IMR-90 (cell line): ENCODE data around the gene RNU6-9. TPM values are rescaled to one million over a fixed set of nuclear protein-coding genes. Genes with fewer than 3 reads are reported as not detected.

Experiments
- ATAC-seq: fragments of 200-7000 bp; cut with Tn5 transposase; 2 replicates; pipeline ENCODE4 v1.9.1; 2020; ENCODE audit warnings: low read depth, mild to moderate bottlenecking, moderate library complexity
- BruUV-seq: library from RNA; stranded (reverse); fragments of 400-500 nt; replicated peaks from 2 replicates; lab custom pipeline; 2021; lab: Mats Ljungman, UMichigan
- CTCF ChIA-PET: fragments of 300-600 bp; formaldehyde crosslinking; extraction: SDS; loops from one replicate; lab custom pipeline; 2021; ENCODE audit warnings: antibody characterized with exemption; lab: Yijun Ruan, JAX
- POLR2A ChIA-PET: fragments of 300-600 bp; sonication (Branson Sonifier 250); formaldehyde crosslinking; loops from one replicate; lab custom pipeline; 2022; ENCODE audit warnings: antibody characterized with exemption; ENCODE audit not compliant: unreplicated experiment; lab: Charles Lee
- DNase-seq: peaks from one replicate; pipeline ENCODE4 v3.0.0; 2013
- H2AFZ ChIP-seq: replicated peaks from 2 replicates; pipeline ENCODE3; 2013; ENCODE audit warnings: low read length, mild to moderate bottlenecking; ENCODE audit not compliant: poor library complexity
- H2AK5ac ChIP-seq: 2 replicates; pipeline ENCODE4 v1.6.1; 2013; ENCODE audit warnings: low read depth, low read length, inconsistent platforms
- H2AK9ac ChIP-seq: replicated peaks from 2 replicates; pipeline ENCODE3; 2013; ENCODE audit warnings: mild to moderate bottlenecking, low read depth, low read length, moderate library complexity; ENCODE audit not compliant: poor library complexity
- H2BK120ac ChIP-seq: 2 replicates; pipeline ENCODE4 v1.6.1; 2013; ENCODE audit warnings: low read depth, low read length, inconsistent platforms
- H2BK15ac ChIP-seq: 3 replicates; pipeline ENCODE4 v1.6.1; 2013; ENCODE audit warnings: low read depth, low read length, inconsistent platforms
- H2BK20ac ChIP-seq: 2 replicates; pipeline ENCODE4 v1.6.1; 2013; ENCODE audit warnings: low read depth, mild to moderate bottlenecking, inconsistent platforms, low read length, moderate library complexity
- H2BK5ac ChIP-seq: 2 replicates; pipeline ENCODE4 v1.6.1; 2013; ENCODE audit warnings: mild to moderate bottlenecking, low read depth, low read length, inconsistent platforms; ENCODE audit not compliant: poor library complexity, severe bottlenecking
- H3K14ac ChIP-seq: replicated peaks from 2 replicates; pipeline ENCODE4 v1.6.1; 2013; ENCODE audit warnings: low read depth, low read length, inconsistent platforms
- H3K18ac ChIP-seq: 2 replicates; pipeline ENCODE4 v1.6.1; 2013; ENCODE audit warnings: low read depth, low read length, control low read depth
- H3K23ac ChIP-seq: 2 replicates; pipeline ENCODE4 v1.6.1; 2013; ENCODE audit warnings: low read depth, low read length, inconsistent platforms
- H3K27ac ChIP-seq: 2 replicates; pipeline ENCODE4 v1.5.1; 2013; ENCODE audit warnings: mild to moderate bottlenecking, control low read depth, low read length; ENCODE audit not compliant: insufficient read depth
- H3K27me3 ChIP-seq: 2 replicates; pipeline ENCODE4 v1.6.1; 2013; ENCODE audit warnings: low read length; ENCODE audit not compliant: control insufficient read depth, insufficient read depth
- H3K36me3 ChIP-seq: 2 replicates; pipeline ENCODE4 v1.6.1; 2013; ENCODE audit warnings: low read length, mixed read lengths; ENCODE audit not compliant: control insufficient read depth, insufficient read depth
- H3K4ac ChIP-seq: 2 replicates; pipeline ENCODE4 v1.6.1; 2013; ENCODE audit warnings: low read depth, low read length, inconsistent platforms
- H3K4me1 ChIP-seq: 2 replicates; pipeline ENCODE4 v1.6.1; 2013; ENCODE audit warnings: low read length, mixed read lengths; ENCODE audit not compliant: control insufficient read depth, insufficient read depth
- H3K4me2 ChIP-seq: 2 replicates; pipeline ENCODE4 v1.6.1; 2013; ENCODE audit warnings: low read depth, mild to moderate bottlenecking, control low read depth, low read length, moderate library complexity
- H3K4me3 ChIP-seq: 2 replicates; pipeline ENCODE4 v1.5.1; 2013; ENCODE audit warnings: low read depth, mild to moderate bottlenecking, control low read depth, low read length, moderate library complexity; ENCODE audit not compliant: insufficient read depth
- H3K56ac ChIP-seq: 2 replicates; pipeline ENCODE4 v1.6.1; 2013; ENCODE audit warnings: low read length, inconsistent platforms; ENCODE audit not compliant: insufficient read depth; ENCODE audit errors: extremely low read depth
- H3K79me1 ChIP-seq, 2 experiments: 2 replicates each; pipeline ENCODE4 v1.6.1; 2013; ENCODE audit warnings: low read length in 2 of 2, inconsistent platforms in 1 of 2, low read depth in 1 of 2
- H3K9ac ChIP-seq: 2 replicates; pipeline ENCODE4 v1.6.1; 2013; ENCODE audit warnings: low read depth, low read length, control low read depth
- H3K9me1 ChIP-seq: 2 replicates; pipeline ENCODE4 v1.6.1; 2013; ENCODE audit warnings: low read length, inconsistent platforms; ENCODE audit not compliant: insufficient read depth
- H3K9me3 ChIP-seq: 2 replicates; pipeline ENCODE4 v1.6.1; 2013; ENCODE audit warnings: low read length; ENCODE audit not compliant: control insufficient read depth, insufficient read depth
- H4K20me1 ChIP-seq: 2 replicates; pipeline ENCODE4 v1.6.1; 2013; ENCODE audit warnings: low read length, inconsistent platforms; ENCODE audit not compliant: insufficient read depth
- H4K5ac ChIP-seq: 2 replicates; pipeline ENCODE4 v1.6.1; 2013; ENCODE audit warnings: mild to moderate bottlenecking, low read depth, low read length, control low read depth
- H4K8ac ChIP-seq, 2 experiments: 2 replicates each; pipeline ENCODE4 v1.6.1; 2013; ENCODE audit warnings: low read depth in 2 of 2, low read length in 2 of 2, control low read depth in 1 of 2, inconsistent platforms in 1 of 2
- H4K91ac ChIP-seq: 2 replicates; pipeline ENCODE4 v1.6.1; 2013; ENCODE audit warnings: low read depth, low read length, inconsistent platforms; ENCODE audit not compliant: insufficient read depth
- BHLHE40 ChIP-seq: fragments of 150-350 bp; IDR thresholded peaks from 2 replicates; pipeline ENCODE4 v1.6.1; 2016; ENCODE audit warnings: mild to moderate bottlenecking, low read depth, low read length
- CEBPB ChIP-seq: IDR thresholded peaks from 2 replicates; pipeline ENCODE4 v1.6.1; 2012; ENCODE audit warnings: low read depth, low read length, improper control_type of control experiment
- CHD1 ChIP-seq: IDR thresholded peaks from 2 replicates; pipeline ENCODE4 v1.6.1; 2012; ENCODE audit warnings: low read depth, low read length, improper control_type of control experiment
- CTCF ChIP-seq: conservative IDR thresholded peaks from 2 replicates; pipeline ENCODE4 v1.5.1; 2012; ENCODE audit warnings: mild to moderate bottlenecking, low read depth, low read length, improper control_type of control experiment
- ELK1 ChIP-seq: fragments of 150-350 bp; IDR thresholded peaks from 2 replicates; pipeline ENCODE4 v1.6.1; 2016; ENCODE audit warnings: low read depth, mild to moderate bottlenecking, low read length, moderate library complexity, borderline replicate concordance
- FOS ChIP-seq: fragments of 150-350 bp; IDR thresholded peaks from 2 replicates; pipeline ENCODE4 v1.6.1; 2016; ENCODE audit warnings: low read depth, low read length
- MAFK ChIP-seq: IDR thresholded peaks from 2 replicates; pipeline ENCODE4 v1.6.1; 2012; ENCODE audit warnings: low read depth, low read length, improper control_type of control experiment
- MAZ ChIP-seq: IDR thresholded peaks from 2 replicates; pipeline ENCODE4 v1.6.1; 2012; ENCODE audit warnings: low read depth, mild to moderate bottlenecking, low read length, improper control_type of control experiment, moderate library complexity, borderline replicate concordance
- MXI1 ChIP-seq: IDR thresholded peaks from 2 replicates; pipeline ENCODE4 v1.6.1; 2012; ENCODE audit warnings: low read depth, mild to moderate bottlenecking, low read length, moderate library complexity, borderline replicate concordance
- NFE2L2 ChIP-seq: fragments of 150-350 bp; IDR thresholded peaks from 2 replicates; pipeline ENCODE4 v1.6.1; 2016; ENCODE audit warnings: low read depth, mild to moderate bottlenecking, low read length
- POLR2A ChIP-seq: IDR thresholded peaks from 2 replicates; pipeline ENCODE4 v1.6.1; 2012; ENCODE audit warnings: mild to moderate bottlenecking, low read depth, low read length
- RAD21 ChIP-seq: IDR thresholded peaks from 2 replicates; pipeline ENCODE4 v1.6.1; 2012; ENCODE audit warnings: low read length, improper control_type of control experiment
- RCOR1 ChIP-seq: IDR thresholded peaks from 2 replicates; pipeline ENCODE4 v1.6.1; 2012; ENCODE audit warnings: mild to moderate bottlenecking, low read length, improper control_type of control experiment; ENCODE audit not compliant: insufficient replicate concordance
- RFX5 ChIP-seq: IDR thresholded peaks from 2 replicates; pipeline ENCODE4 v1.8.0; 2012; ENCODE audit warnings: low read depth, mild to moderate bottlenecking, low read length, moderate library complexity
- SMC3 ChIP-seq: fragments of 150-350 bp; IDR thresholded peaks from 2 replicates; pipeline ENCODE4 v1.6.1; 2016; ENCODE audit warnings: low read depth, mild to moderate bottlenecking, antibody characterized with exemption, low read length, moderate library complexity
- USF2 ChIP-seq: fragments of 150-350 bp; IDR thresholded peaks from 2 replicates; pipeline ENCODE4 v1.6.1; 2017; ENCODE audit warnings: mild to moderate bottlenecking, antibody characterized with exemption, low read length, low read depth
- WGBS, 2 experiments: methylation state at CpG; one replicate each; pipeline versions ENCODE4 v1.1.5 to v1.1.7; 2013; ENCODE audit warnings: missing lambda C conversion rate in 2 of 2; ENCODE audit not compliant: insufficient read length in 1 of 2; ENCODE audit errors: extremely low coverage in 2 of 2; 5-methylcytosine and 5-hydroxymethylcytosine counted together
- dilution Hi-C: fragments of 300-500 bp; cut with HindIII; formaldehyde crosslinking; loops from one replicate; pipeline ENCODE4 v1.14.3; 2018; ENCODE audit warnings: low sequenced_read_pairs; ENCODE audit not compliant: unreplicated experiment
- in situ Hi-C: fragments of 300-500 bp; cut with MboI; formaldehyde crosslinking; loops from 3 replicates; pipeline ENCODE4 v1.14.3; 2019; ENCODE audit warnings: low sequenced_read_pairs, inconsistent platforms, mixed read lengths
- intact Hi-C: fragments of 100-400 bp; cut with micrococcal nuclease; formaldehyde crosslinking; loops from 2 replicates; pipeline ENCODE4 v1.10.0; 2022
- polyA plus RNA-seq, 3 experiments: library from polyadenylated mRNA; depleted of rRNA; stranded (reverse); fragments of >200 nt; gene quantifications; 2 replicates each; pipeline ENCODE4 v1.2.3, GENCODE V29; 2012; ENCODE audit warnings: low replicate concordance in 1 of 3
- total RNA-seq: library from RNA; depleted of rRNA; stranded (reverse); fragments of >200 nt; gene quantifications from 2 replicates; pipeline ENCODE4 v1.2.3, GENCODE V29; 2012

Gene RNU6-9
- total and polyA plus RNA-seq, 2 of the 4 experiments (the other 2 are of a cell fraction), result not detected

GRCh38 chr19:936175-936546, 42.9 kb downstream of the RNU6-9 start:
- TF ChIP-seq CHD1, result no peak
- TF ChIP-seq RAD21, result no peak
- TF ChIP-seq POLR2A, result no peak
- no peak for TF ChIP-seq SMC3
- no peak for TF ChIP-seq FOS
- no peak for TF ChIP-seq MAFK
- TF ChIP-seq CTCF, result no peak
- TF ChIP-seq RCOR1, result no peak
- TF ChIP-seq ELK1, result no peak
- TF ChIP-seq RFX5, result no peak
- TF ChIP-seq NFE2L2, result no peak
- no peak for TF ChIP-seq MXI1
- no peak for TF ChIP-seq USF2
- no peak for TF ChIP-seq BHLHE40
- no peak for TF ChIP-seq MAZ
- no peak for TF ChIP-seq CEBPB
- Histone ChIP-seq H2AFZ (no peak overlapping the region), H3K14ac (no peak overlapping the region), H4K91ac (no peak overlapping the region), H3K27me3 (no peaks in the 10 kb centered on the region), H2BK120ac (no peak overlapping the region), H2BK5ac (no peak overlapping the region), H3K23ac (no peak overlapping the region; the same call in 1 of the 2 replicates), H3K36me3 (peaks cover 49% of the 10 kb centered on the region), H3K4me3 (no peak overlapping the region), H3K4me1 (peaks cover 33% of the 10 kb centered on the region), H2AK9ac (no peak overlapping the region), H2AK5ac (no peak overlapping the region), H3K4me2 (no peak overlapping the region), H2BK15ac (no peak overlapping the region), H3K79me1 (peaks cover 35 to 70% of the 10 kb centered on the region in 2 experiments), H3K56ac (no peak overlapping the region), H3K4ac (no peak overlapping the region), H4K5ac (no peak overlapping the region), H3K9ac (no peak overlapping the region), H4K8ac (no peak overlapping the region), H3K9me1 (peaks cover 11% of the 10 kb centered on the region), H4K20me1 (peaks cover 53% of the 10 kb centered on the region), H3K27ac (no peak overlapping the region), H2BK20ac (no peak overlapping the region), H3K18ac (no peak overlapping the region), H3K9me3 (no peaks in the 10 kb centered on the region)
- in situ Hi-C loops, result no loop called here
- ChIA-PET CTCF (no interaction called here), POLR2A (no interaction called here)
- ATAC-seq (no peak), DNase-seq (no peak)
- WGBS, 2 experiments, result 100% methylated on average over 5 of the region's 10 CpGs; no CpG with 5 or more reads in 1 of the 2 experiments
- intact Hi-C loops, result no loop called here
- no TSS peak for BruUV-seq
- dilution Hi-C loops, result no loop called here
